Kidney capillary endothelial cell (primary cell): Measurements from ENCODE around the gene PBX2.
"Not testable (repeated sequence)": the region's sequence is repeated elsewhere in the genome, so short reads cannot be mapped to it uniquely, and the experiment has no call there.

Source experiments
- DNase-seq: peaks from one replicate; pipeline ENCODE4 v3.0.0-alpha.2; 2018; ENCODE audit warnings: low spot score

PBX2 gene

DNA sequence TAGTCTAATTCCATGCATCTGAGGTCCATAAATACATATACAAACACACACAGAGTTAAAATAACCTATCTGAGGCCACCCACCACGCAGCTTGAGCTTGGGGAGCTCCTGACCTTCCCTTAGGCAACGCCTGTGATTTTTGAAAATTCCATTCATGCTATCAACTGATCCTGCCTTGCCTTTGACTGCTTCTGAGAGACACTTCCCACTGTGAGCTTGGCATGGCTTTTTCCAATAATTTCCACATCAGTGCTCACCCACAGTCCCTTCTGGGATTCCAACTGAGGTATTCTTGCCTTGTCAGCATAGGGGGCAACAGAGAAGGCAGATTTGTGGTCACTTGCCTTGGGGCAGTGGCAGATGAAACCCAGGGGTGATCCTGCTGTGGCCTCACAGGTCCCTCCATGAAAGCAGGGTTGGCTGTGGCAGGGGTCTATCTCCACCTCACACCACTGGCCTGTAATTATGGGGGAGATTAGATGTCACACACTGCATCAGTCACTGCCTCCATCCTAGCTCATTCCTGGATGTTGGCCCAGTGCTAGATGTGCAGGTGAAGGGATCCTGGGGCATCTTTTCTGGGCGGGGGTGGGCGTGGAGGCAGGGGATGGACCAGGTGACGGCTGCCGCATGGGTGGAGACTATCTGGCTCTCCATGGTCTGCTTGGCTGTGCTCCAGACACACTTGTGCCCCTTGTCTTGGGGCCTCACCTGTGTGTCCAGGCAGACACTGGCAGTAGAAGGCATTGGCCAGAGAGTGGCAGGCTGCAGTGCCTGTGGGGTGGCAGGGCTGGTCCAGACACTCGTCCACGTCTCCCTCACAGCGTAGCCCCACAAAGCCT, 13.6 kb upstream of the PBX2 start:
- no peak for DNase-seq

DNA sequence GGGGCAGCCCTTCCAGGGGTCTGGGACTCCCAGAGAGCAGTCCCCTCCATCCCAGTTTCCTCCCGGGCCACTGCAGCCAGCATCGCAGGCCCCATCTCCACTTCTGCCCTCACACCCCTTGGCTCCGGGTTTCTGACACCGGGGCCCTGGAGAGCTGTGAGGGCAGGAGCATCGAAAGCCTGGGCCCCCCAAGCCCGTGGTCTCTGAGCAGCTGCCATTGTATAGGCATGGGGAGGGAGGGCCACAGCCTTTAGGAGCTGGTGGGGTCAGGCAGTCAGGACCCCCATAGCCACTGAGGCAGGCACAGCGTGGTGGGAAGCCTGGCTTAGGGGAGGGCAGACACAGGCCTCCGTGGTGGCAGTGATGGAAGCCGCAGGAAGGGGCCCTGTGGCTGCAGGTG, 12.2 kb upstream of the PBX2 start:
- DNase-seq: no peak

DNA sequence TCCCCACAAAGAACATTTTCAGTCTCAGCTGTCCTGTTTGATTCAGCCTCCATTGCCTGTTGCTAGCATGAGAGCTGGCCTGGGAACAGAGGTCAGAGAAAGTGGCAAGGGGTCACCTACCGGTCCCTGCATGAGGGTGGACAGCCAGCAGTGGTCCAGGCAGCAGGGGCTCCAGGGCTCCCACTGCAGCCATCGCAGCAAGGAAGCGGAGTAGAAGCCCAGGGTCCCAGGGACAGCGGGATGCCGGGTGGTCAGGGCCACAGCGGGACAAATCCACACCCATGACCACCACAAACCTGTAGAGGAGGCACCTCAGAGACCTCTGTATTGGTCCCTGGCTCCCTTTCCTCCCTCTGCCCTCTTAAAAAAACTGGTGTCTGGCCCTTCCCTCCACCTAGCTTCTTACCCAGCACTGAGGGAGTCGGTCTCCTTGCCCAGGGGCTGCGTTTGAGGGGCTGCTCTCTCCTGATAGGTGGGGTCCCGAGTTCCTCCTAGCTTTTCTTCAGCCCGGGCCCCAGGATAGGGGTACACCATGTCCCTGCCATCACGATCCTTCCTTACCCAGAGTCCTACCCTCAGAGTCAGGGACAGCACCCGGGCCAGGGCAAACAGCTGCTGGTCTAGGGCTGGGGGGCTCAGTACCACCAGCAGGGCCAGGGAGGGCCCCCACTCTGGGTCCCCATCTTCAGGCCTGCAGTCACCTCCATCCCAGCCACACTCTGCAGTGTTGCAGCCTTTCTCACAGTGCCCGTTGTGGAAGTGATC, 10.9 kb upstream of the PBX2 start:
- DNase-seq: no peak

DNA sequence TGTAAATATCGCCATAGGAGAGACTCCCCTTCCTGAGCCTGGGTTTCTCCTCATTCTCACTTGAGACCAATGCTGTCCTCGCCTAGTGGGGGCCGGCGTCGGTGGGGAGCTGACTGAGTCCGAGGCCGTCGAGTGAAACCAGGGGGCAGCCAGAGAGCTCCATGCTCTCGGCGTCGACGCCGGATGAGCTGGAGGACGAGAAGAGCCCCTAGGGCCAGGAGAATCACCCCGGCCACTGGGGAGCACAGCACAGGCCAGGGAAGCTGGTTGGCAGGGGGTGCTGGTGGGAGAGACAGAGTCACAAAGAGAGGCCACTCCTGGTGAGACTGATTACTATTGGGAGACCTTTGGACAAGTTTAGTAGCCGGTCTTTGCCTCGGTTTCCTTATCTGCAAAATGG, 8.9 kb upstream of the PBX2 start:
- no peak for DNase-seq

DNA sequence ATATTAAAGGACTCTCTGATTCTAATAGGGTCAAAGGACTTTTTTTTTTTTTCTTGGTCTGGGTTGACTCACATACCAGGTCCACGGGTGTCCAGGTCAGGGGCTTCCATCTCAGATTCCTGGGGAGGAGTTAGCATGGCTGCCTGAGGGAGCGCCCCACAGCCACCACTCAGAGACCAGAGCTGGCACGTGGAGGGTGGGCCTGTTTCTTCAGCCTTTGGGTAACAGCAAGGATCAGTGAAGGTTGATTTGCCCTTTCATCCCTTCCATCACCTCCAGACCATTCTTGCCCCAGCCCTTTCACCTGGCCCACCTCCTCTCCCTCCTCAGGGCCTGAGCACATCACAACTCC, 8.3 kb upstream of the PBX2 start:
- no peak for DNase-seq

DNA sequence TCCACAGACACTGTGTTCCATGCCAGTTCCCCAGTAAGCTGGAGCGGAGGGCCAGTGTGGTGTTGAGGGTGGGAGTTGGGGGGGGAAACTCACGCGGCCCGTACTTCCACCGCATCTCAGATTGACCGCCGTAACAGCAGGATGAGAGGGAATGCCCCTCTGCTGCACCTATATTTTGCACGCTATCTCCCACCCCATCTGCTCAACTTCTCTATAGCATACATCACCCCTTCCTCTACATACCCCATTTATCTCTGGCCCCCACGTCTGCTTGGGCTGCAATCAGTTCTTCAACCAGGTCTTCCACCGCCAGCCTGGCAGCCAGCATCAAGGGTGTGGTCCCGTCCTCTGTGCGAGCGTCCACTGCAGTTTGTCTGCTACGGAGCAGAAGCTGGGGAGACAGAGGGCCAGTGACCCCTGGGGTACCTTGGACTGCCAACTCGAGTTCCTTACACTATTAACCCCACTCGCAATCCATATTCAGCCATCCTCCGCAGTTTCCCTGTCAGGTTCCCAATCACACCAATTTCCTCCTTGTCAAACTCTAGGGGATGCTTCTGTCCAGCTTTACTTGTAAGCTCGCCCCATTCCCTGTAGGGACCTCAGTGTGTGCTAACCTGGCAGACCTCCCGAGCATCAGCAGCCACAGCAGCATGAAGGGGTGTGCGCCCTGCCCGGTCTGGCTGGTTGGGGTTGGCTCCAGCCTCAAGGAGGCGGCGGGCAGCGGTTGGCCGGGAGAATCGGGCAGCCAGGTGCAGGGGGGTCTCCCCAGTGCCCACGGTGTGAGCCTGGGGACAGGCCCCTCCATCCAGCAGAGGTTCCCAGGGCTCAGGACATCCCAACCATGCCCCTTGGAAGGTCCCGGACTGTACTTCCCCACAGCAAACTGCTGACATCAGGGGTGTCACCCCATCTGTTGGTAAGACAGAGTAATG, 6.9 kb upstream of the PBX2 start:
- DNase-seq: no peak

DNA sequence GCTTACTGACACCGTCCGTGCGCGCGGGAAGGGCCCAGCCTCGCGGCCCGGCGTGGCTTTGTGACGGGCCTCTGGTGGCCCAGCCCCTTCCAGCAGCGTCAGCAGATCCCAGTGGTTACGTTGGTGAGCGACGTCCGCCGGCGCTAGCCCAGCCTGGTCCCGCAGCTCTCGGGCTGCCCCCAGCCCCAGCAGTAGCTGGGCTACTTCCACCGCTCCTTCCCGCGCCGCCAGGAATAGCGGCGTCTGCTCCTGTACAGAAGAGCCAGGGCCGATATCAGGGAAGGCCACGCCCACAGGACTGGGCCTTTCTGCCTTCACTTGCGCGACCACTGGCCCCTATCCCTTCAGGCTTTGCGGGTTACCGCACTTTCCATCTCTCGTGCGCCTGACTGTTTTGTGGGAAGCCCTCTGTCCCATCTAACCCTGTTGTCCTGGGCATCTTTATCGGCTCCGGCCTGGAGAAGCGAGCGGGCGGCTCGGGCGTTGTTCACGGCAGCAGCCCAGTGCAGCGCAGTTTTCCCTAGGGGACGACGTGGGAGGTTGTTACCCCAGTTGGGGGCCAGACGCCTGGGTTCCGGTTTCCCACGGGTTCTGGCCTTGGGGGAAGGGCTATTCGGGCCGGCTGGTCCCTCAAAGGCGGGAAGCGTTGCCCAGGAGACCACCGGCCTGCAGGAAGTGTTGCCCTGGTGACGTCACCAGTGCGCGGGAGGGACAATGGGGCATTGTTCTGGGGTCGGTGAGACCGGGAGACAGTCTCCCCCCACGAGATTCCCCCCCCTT, 6.1 kb upstream of the PBX2 start:
- peak; percentile 97 for DNase-seq

DNA sequence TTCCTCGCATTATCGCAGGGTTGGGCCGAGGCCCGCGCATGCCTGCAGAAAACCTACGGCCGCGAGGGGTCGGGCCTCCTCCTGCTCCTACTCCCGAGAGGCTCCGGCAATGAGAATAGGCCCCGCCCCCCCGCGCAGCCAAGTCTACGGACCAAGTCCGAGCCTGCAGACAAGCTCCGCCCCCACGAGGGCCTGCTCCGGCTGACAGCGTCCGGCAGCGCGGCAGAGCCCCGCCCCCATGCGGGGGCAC, 5.6 kb upstream of the PBX2 start:
- peak; percentile 100 for DNase-seq

DNA sequence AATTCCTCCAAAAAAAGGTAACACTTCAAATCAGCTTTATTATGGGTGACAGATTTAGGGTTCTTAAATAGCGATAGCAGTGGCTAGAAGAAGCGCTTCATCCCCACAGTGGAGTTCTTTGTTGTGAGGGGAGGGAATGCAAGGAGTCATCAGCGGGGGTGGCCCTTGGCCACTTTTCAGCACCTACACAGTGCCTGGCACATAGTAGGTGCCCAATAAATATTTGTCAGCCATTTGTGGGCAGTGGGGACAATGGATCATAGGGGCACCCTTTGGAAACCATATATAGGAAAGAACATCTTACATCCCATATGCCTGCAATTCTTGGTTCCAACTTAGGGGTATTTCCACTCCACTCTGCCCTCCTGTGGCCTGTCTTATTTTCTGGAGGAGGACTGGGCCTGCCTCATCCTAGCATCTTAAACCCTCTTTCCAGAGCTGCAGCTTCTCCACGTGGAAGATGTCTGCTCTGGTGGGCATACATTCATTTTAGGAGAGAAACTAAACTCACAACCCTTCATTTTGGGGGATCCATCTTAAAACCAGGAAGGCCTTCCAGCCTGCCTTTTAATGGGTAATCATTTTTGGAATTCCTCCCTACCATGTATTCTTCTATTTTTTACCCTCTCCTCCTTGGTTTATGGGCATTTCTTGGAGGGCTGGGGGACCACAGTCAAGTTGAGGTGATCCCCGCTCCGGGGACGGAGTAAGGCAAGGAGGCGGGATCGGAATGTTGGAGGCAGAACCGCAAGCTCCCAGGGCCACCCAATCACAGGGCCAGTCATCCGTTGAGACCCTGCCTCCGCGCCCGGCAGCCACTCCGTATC, 5.0 kb upstream of the PBX2 start:
- peak; percentile 65 for DNase-seq

DNA sequence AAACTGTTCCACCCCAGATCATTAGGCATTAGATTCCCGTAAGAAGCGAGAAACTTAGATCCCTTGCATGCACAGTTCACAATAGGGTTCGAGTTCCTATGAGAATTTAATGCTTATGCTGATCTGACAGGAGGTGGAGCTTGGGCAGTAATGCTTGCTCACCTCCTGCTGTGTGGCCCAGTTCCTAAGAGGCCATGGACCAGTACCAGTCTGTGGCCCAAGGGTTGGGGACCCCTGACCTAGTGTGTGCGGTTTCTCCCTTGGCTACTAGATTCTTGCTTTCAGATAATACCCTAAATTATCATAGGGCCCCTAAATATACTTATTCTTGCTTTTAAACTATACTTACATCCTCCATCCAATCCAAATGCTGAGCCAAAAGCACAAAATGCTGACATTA, 4.4 kb upstream of the PBX2 start:
- no peak for DNase-seq

DNA sequence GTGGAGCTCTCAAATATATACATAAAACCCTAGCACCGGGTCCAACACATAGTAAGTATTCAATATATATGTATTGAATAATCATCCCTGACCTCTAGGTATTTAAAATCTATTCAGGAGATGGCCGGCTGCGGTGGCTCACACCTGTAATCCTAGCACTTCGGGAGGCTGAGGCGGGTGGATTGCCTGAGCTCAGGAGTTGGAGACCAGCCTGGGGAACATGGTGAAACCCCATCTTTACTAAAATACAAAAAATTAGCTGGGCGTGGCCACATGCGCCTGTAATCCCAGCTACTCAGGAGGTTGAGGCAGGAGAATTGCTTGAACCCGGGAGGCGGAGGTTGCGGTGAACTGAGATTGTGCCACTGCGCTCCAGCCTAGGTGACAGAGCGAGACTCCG, 3.1 kb upstream of the PBX2 start:
- DNase-seq: not testable (repeated sequence)

DNA sequence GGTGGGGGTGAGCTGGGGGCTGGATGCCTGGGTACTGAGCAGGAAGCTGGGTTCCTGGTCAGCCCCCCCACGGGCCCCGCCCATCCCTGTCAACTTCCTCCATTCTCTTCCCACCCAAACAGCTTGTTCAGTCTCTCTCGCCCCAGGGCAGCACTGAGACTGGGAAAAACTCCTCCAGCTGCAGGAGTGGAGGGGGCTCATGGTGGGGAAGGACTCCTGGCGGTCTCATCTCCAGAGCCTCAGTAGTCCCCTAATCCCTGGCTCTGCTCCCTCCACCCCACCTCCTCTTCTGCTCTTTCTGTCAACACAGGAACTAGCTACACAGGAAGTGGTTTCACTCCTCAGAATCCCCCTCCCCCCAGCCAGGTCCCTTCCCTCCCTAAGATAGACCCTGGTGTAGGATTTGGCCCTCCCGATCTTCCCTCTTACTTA, 2.6 kb upstream of the PBX2 start, which contains the start of gene GPSM3:
GPSM3 (minus strand) TSS at position 36 of the 432 bp plus-strand sequence. CDS start 130 bp downstream, outside the sequence.
- DNase-seq: peak; percentile 42

DNA sequence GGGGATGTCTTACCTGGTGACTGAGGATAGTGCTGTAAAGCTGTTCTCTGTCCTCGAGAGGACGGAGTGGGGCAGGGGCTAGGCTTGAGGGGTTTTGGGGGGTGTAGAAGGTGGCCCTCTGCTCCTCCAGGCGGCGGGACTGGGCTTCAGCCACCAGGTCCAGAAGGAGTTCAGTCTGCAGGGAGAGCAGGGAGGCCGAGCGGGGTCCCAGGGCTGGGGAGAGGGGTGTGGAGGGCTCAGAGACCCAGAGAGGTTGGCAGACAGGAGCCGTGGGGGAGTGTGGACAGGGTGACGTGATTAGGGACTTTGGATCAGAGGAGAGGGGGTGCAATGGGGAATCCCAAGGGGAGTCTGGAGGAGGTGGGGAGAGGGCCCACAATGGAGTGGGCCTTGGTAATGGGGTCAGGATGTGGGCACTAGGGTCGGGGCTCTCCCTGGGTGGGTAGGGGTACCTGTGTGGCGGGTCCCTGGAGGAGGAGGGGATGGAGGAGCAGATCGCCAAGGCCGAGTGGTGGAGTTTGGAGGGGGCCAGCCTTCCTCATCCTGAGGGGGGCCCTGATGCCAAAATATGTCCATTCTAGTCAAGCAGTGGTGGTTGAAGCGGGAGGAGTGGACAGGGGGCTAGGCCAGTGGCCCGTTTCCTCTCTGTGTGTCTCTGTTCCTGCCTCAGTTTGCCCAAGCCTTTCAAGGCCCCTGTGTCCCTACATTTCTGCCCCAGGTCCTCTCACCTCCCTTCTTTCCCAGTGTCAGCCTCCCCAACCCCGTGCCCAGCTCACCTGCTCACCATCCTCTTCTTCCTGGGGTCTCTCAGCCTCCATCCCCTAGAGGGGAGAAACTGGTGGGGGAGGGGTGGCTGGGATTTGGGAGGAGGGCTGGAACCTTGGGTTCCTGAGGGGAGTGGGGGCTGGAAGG, 1.9 kb upstream of the PBX2 start:
- DNase-seq: no peak

DNA sequence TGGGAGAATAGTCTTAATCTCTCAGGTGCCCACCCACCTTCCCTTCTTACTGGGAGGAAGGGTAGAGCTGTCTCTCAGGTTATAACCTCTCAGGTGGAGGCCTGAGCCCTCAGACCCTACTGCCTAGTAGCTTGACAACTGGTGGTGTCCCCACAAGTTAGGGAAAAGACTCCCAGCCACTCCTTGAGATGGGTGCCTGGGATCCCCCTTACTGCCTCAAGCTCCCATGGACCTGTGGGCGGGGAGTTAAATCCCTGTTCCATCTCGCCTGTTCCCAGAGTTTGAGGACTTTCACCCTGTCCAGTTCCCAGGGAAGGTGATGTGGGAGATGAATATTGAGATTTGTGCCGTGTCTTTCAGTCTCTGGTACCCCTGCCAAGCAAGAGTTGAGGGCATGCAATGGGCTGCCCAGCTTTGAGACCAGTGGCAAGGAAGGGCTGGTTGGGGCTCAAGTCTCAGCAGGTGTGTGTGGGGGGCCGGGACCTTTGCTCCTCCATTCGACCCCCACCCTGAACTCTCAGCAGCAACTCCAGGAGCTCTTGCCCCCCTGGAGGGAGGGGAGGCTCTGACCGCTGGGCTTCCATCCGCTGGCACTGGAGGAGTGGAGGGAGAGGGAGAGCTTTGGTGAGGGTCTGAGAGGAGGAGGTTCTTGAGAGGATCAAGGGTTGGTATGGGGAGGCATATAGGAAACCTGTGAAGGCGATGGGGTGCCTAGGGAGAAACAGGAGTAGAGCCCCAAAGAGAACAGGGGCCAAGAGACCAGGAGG, 1.1 kb upstream of the PBX2 start:
- DNase-seq: no peak

DNA sequence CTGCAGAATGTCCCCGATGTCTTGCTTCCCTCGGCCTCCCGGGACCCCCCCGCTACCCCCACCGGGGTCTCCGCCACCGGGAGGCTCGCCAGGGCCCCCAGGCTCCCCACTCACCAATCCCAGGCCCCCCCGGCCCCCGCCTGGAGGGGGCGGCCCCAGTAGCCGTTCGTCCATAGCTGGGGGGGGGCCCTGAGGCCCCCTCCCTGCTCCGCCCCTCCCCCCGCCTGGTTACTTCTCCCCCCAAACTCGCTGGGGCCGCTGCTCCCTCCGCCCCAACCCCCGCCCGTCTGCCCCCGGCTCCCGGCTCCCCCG, 304 bp downstream of the PBX2 start:
- DNase-seq: no peak

DNA sequence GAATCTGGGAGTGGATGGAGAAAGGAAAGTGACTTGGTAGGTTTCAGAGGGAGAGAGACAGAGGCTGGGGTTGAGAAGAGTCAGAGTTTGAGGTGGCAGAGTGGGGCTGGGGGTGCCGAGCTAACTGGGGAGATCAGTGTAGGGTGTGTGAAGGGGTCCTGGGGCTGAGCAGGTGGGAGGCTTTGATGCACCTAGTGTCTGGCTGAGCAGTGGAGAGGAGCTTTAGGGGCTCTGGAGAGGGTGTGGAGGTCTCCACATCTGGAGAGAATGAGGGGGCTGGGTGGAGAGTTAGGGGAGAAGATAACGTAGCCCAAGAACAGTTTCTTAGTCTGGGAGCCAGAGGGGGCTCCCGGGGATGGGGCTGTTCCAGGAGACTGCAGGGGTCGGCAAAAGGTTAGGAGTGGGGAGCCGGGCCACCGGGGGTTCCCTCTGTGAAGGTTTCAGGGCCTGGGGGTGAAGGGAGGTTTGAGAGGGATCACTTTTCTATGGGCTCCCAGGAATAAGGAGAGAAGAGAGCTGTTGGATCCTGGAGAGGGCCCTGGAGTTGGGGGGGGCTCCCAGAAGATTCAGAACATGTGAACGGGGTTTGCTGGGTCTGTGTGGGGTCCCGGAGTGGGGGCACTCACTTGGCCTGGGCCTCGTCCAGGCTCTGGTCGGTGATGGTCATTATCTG, 797 bp downstream of the PBX2 start:
- DNase-seq: no peak

DNA sequence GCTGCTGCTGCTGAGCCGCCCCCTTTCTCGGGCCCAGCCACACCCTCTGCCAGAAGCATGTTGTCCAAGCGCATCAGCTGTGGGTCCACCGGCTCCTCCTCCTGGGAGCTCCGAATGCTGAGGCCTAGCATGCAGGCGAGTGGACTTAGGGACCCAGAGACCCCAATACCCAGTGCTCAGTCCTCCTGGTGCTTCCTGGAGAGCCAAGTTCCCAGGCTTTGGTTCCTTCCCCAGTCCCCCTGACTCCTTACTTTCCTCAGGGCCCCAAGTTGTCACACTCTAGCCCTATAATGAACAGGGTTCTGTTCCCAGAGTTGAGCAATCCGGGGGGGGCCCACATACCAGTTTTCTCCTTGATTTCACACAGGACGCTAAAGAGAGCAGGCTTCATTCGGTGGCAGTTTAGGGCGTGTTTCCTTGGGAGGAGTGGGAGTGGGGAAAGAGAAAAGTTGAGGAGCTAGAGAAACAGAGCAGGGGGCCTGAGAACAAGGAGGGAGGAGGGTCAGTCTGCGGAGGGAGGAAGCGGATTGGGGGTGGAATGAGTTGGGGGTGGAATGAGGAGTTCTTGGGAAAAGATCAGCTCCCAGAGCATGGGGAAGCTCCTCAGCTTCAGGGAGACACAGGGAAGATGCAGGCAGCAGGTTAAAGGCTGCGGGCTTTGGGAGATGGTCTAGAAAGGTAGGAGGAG, 1.5 kb downstream of the PBX2 start:
- DNase-seq: no peak
